ENCODE data around the gene DNAH17.

DNA sequence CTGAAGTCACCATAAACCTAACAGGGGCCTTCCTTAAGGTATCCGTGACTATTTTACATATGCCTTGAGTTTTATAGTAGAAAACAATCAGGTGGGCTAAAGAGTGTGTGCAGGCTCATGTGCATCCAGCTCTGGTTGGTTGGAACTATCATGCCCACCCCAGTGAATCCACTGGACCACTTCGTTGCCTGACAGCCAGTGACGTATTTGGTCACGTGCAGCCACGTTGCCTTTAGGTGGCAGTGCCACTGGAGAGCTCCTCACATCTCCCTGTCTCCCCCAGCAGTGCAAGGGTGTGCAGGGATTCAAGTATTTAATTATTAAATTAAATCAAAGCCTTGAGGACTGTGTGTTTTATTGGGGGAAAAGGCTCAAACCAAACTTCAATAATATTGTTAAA lies 42.1 kb upstream of the DNAH17 start:
- no peak for TF ChIP-seq EZH2 (IDR thresholded peaks at IDR 0.05; ENCODE audit: borderline replicate concordance, low read depth, low read length, poor library complexity, severe bottlenecking)
- TF ChIP-seq, protein P1, sequence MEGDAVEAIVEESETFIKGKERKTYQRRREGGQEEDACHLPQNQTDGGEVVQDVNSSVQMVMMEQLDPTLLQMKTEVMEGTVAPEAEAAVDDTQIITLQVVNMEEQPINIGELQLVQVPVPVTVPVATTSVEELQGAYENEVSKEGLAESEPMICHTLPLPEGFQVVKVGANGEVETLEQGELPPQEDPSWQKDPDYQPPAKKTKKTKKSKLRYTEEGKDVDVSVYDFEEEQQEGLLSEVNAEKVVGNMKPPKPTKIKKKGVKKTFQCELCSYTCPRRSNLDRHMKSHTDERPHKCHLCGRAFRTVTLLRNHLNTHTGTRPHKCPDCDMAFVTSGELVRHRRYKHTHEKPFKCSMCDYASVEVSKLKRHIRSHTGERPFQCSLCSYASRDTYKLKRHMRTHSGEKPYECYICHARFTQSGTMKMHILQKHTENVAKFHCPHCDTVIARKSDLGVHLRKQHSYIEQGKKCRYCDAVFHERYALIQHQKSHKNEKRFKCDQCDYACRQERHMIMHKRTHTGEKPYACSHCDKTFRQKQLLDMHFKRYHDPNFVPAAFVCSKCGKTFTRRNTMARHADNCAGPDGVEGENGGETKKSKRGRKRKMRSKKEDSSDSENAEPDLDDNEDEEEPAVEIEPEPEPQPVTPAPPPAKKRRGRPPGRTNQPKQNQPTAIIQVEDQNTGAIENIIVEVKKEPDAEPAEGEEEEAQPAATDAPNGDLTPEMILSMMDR (conservative IDR thresholded peaks at IDR 0.05; ENCODE audit: low read depth, low read length): no peak
